Measurements from ENCODE around the gene IFI27L1.

IFI27L1 gene

DNA sequence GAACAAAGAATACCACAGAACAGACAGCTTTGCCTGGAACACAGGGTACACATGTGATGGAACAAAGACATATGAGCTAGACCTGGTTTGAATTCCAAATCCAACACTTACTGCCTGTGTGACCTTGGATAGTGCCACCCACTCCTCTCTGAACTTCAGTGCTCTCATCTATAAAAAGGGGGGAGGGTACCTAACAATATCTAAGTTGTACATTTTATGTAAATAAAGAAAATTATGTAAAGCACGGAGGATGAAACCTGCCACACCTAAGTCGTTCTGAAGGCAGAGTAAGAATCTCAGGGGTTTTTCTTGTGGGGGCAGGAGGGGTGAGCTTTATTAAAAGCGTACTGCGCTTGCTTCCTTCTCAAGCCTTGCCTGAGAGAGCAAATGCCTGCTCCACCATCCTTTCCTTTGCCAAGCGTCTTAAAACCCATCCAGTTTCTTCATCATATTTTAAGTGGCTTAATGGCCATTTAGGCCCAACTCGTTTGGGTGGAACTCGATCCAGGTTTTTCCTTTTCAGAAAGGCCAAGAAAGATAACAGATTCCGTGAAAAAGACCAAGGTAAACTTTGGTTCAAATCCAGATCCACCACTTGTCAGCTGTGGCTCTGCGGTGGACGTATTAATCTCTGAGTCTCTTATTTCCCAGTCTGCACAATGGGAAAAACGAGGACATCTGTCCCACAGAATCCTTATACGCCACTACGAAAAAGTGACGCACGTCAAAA lies 1.1 kb upstream of the IFI27L1 start:
- DNase-seq (ENCODE audit: low read depth), result no peak

- no peak for DNase-seq (ENCODE audit: low read depth)
These were observed 293 bp downstream of the IFI27L1 start for GRCh38 chr14:94081386-94081820.

DNA sequence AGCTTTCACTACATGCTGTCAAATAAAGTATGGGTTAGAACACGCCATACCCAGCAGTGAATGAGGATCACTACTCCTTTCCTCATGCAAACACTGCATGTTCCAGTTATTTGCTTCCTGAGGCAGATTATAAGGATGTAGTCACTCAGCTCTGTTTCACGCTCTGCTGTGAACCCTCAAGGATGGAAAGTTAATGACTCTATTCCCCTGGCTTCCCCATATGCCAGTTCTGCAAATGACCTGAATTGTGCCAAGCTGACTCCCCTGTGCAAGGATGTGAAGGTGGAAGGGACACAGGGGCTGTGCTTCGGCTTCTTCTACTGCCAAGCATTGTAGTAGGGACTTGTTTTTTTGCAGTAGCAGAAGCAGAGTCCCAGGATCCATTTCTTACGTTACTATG lies 6.8 kb downstream of the IFI27L1 start:
- no peak for DNase-seq (ENCODE audit: low read depth)

GRCh38 chr14:94088516-94088915 lies 7.4 kb downstream of the IFI27L1 start:
- no peak for DNase-seq (ENCODE audit: low read depth)

DNA sequence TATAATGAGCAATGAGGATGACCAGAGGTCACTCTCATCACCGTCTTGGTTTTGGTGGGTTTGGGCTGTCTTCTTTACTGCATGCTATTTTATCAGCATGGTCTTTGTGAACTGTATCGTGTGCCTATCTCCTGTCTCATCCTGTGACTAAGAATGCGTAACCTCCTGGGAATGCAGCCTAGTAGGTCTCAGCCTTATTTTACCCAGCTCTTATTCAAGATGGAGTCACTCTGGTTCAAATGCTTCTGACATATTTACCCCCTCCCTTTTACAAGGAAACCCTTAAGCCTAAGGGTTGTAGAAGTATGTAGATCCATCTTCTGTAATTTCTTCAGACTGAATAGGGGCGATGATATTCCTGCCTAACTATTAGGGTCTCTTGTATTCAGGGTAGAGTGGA lies 8.4 kb downstream of the IFI27L1 start:
- DNase-seq (ENCODE audit: low read depth), result no peak

- no peak for DNase-seq (ENCODE audit: low read depth)
These were observed 12.3 kb downstream of the IFI27L1 start for GRCh38 chr14:94093418-94093817.

DNA sequence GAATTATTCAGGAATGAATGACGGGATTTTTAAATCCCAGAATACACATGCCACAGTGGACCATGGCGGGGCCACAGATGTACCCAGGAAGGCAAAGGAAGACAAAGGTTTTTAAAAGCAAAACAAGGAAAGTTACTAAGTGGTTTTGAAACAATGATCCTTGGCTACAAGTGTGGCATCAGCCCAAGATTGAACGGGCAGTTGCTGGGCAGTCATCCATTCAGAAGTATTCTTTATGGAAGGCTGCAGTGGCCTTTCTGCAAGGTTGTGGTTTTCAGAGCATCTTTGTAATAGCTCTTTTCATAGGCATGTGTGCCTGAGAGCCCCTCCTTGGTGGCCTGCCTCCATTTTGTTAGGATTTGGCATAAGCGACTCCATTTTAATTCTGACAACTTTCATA lies 16.0 kb downstream of the IFI27L1 start:
- DNase-seq (ENCODE audit: low read depth), result no peak

DNA sequence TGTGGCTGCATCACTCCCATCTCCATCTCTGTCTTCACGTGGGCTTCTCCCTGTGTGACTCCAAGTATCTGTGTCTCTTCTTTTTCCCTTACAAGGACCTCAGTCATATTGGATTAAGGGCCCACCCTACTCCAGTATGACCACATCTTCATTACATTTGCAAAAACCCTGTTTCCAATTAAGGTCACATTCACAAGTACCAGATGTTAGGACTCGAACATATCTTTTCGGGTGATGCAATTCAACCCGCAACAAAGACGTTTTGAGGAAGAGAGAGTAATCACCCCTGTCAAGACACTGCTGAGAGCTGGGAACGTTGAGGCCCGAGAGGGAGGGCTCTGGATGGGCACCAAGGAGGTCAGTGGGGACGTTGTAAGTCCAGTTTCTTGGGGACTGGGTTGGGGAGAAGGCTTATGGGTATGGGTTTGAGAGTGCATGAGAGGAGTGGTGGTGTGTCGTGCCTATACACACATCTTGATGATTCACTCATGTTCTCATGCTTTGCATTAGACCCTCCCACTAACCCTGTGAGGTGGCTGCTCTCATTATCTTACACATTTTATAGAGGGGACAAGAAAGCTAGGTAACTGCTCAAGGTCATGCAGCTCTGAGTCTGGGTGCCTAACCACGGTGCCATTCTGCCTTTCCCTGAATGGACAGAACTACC lies 17.3 kb downstream of the IFI27L1 start:
- DNase-seq (ENCODE audit: low read depth), result no peak

- no peak for DNase-seq (ENCODE audit: low read depth)
These were observed 17.9 kb downstream of the IFI27L1 start for GRCh38 chr14:94099006-94099405.

- peak; percentile 92 for DNase-seq (ENCODE audit: low read depth)
These were observed 19.7 kb downstream of the IFI27L1 start for GRCh38 chr14:94100847-94101246.

GRCh38 chr14:94101748-94102147 lies 20.6 kb downstream of the IFI27L1 start:
- no peak for DNase-seq (ENCODE audit: low read depth)

- DNase-seq (ENCODE audit: low read depth), result no peak
These were observed 21.8 kb downstream of the IFI27L1 start for GRCh38 chr14:94102768-94103482.

DNA sequence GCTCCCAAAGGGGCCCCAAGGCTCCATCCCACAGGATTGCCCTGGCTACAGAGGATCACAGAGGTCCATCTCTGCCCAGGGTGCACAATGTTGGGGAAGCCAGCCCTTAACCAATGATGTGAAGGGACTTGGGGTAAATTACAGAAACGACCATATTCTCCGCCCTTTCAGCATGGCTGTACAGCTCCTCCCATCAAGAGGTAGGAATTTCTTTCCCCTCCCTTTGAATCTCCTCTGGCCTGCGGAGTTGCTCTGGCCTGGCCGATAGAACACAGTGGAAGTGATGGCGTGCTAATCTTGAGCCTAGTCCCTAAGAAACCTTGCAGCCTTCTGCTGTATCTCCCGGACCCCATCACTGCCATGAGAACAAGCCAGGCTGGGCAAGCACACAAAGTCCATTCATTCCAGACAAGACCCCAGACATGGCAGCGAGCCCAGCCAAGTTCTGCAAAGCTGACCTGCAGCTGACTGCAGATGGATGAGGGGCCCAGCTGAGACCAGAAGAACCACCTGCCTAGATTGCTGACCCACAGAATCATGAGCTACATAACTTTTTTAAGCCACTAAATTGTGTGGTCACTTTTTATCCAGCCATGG lies 22.5 kb downstream of the IFI27L1 start:
- DNase-seq (ENCODE audit: low read depth), result no peak

DNA sequence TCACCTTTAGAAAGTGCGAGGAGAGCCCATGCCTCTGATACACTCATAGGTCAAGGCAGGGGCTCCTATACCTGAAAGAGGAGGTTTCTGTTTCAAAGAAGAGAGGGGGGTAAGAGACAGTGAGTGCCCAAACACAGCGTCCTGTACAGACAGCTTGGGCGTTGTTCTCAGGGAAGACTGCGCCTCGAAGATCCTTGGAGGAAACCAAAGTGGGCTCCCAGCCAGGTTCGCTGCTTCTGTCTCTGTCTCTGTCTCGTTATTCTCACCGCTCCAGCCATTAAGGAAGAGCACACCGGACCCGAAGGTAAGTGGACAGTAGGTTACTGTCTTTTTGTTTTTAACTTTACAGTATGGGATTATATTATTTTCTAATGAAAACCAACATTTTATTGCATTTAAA lies 23.6 kb downstream of the IFI27L1 start:
- no peak for DNase-seq (ENCODE audit: low read depth)

GRCh38 chr14:94109915-94110250 lies 28.8 kb downstream of the IFI27L1 start:
- DNase-seq (ENCODE audit: low read depth), result no peak

GRCh38 chr14:94110552-94111181 lies 29.6 kb downstream of the IFI27L1 start, which contains the start of gene IFI27:
Gene IFI27, plus strand, starts transcription at chr14:94110736.
- peak; percentile 70 for DNase-seq (ENCODE audit: low read depth)

- no peak for DNase-seq (ENCODE audit: low read depth)
These were observed 30.4 kb downstream of the IFI27L1 start for GRCh38 chr14:94111276-94112095.

DNA sequence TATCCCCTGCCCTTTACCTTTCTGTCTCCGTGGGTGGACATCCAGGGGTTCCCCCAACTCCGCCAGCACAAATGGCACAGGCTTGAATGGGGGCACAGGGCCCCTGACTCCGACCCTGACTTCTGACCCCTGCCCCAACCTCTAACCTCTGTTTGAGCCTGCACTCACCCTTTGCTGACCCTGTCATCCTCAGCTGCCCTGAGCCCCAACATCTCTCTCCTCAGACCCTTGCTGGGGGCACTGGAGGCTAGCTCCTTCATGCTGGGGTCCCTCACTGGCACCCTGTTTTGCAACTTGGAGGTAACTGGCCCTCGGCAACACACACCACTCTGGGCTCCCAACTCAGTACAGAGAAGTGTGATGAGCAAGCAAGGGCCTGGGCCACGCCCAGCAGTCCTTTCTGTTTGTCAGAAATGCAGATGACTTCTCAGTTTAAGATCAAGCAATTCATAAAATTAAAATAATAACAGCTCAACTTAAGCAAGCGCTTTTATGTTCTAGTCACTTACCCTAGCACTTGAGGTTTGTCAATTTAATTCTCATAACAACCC lies 31.5 kb downstream of the IFI27L1 start:
- DNase-seq (ENCODE audit: low read depth), result no peak

DNA sequence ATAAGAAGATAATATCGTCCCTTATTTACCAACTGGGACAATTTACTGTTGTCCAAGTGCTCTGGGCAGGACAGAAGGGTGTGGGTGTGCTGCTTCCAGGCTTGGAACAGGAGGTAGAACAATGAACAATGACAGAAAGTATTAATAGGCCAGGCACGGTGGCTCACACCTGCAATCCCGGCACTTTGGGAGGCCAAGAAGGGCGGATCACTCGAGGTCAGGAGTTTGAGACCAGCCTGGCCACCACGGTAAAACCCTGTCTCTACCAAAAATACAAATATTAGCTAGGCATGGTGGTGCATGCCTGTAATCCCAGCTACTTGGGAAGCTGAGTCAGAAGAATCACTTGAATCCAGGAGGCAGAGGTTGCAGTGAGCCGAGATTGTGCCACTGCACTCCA lies 32.0 kb downstream of the IFI27L1 start:
- no peak for DNase-seq (ENCODE audit: low read depth)

DNA sequence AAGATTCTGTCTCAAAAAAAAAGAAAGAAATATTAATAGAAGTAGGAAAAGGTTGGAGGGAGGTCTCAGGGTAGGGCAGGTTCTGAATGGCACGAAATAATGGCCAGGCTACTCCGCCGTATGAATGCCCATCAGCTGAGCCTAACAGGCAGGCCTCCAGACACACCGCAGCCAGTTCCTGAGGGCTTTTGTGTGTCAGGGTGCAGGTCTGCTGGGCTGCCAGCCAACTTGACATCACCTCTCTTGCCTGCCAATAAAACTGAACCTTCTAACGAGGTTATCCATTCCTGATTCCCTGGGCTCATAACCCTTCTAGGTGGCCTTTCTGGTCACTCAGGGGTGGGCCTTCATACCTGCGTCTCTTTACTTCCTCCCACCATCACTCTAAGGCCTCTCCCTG lies 32.4 kb downstream of the IFI27L1 start:
- no peak for DNase-seq (ENCODE audit: low read depth)

All from stromal cell of bone marrow (primary cell).